Measurements from ENCODE around the gene ENG. TPM values are rescaled to one million over a fixed set of nuclear protein-coding genes. Genes with fewer than 3 reads are reported as not detected.
A peak's percentile ranks its signal among the peaks of the same experiment; 100 is the strongest.

ENG gene
- total and polyA plus RNA-seq, 2 of the 4 experiments (the other 2 are of a cell fraction): 3.6 to 83.3 TPM

DNA sequence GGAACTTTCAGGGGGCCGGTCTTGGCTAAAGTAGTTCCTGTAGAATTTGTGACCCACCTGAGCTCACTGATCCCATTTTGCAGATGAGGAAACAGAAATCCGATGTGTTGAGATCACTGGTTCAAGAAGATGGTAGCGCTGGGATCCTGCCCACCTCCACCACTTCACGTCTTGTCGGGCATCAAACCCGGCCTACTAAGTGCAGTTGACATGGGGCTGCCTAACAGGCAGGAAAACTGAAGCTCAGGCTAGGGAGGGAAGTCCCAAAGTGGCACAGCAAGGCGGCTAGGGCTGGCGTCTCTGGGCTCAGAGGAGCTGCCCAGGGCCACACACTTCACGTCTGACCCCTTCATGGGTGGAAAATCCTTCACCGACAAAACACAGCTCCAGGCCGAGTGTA lies 502 bp upstream of the ENG start:
- BruUV-seq (replicated peaks): no TSS peak
- H3K4ac ChIP-seq (ENCODE audit: low read depth, low read length): peak overlapping the region; percentile 81
- H3K9me1 ChIP-seq (ENCODE audit: insufficient read depth, low read length): peaks cover 12% of the 10 kb centered on the region
- peak overlapping the region; percentile 44 for H3K18ac ChIP-seq (ENCODE audit: low read depth, low read length)
- H3K79me1 ChIP-seq (ENCODE audit: low read depth in 1 of 2, low read length in 2 of 2): peaks cover 5 to 40% of the 10 kb centered on the region in 2 experiments; a peak in 3 of 4 replicates
- H3K4me2 ChIP-seq (ENCODE audit: low read depth, low read length): peak overlapping the region; percentile 10; the same call in 1 of the 2 replicates
- H2BK120ac ChIP-seq (ENCODE audit: low read depth, low read length): peak overlapping the region; percentile 86
- H3K9me3 ChIP-seq (ENCODE audit: control insufficient read depth, insufficient read depth, low read length): 0 out of 2 replicates have a peak, but pooled peaks cover under 1% of the 10 kb centered on the region
- H4K8ac ChIP-seq (ENCODE audit: low read depth in 2 of 2, low read length in 2 of 2): peak overlapping the region; percentile 92 to 95
- intact Hi-C loops (cut with micrococcal nuclease) (loop anchor here (5.0 kb wide), 1 partner anchor 53 kb away; the partner anchor contains the start of gene FPGS), dilution Hi-C loops (cut with HindIII; ENCODE audit: low sequenced_read_pairs, unreplicated experiment) (no loop called here), in situ Hi-C loops (cut with MboI; ENCODE audit: low sequenced_read_pairs) (no loop called here)
- H2BK5ac ChIP-seq (ENCODE audit: low read depth, low read length, poor library complexity, severe bottlenecking): peak overlapping the region; percentile 61
- no peak for TF ChIP-seq NFE2L2 (IDR thresholded peaks at IDR 0.05; ENCODE audit: low read depth, low read length)
- TF ChIP-seq CHD1 (IDR thresholded peaks at IDR 0.05; ENCODE audit: low read depth, low read length): no peak
- no peak for TF ChIP-seq POLR2A (IDR thresholded peaks at IDR 0.05; ENCODE audit: low read depth, low read length)
- no peak for TF ChIP-seq RFX5 (IDR thresholded peaks at IDR 0.05; ENCODE audit: low read depth, low read length)
- TF ChIP-seq RCOR1 (IDR thresholded peaks at IDR 0.05; ENCODE audit: insufficient replicate concordance, low read length): no peak
- no peak for TF ChIP-seq MXI1 (IDR thresholded peaks at IDR 0.05; ENCODE audit: borderline replicate concordance, low read depth, low read length)
- no peak for TF ChIP-seq CEBPB (IDR thresholded peaks at IDR 0.05; ENCODE audit: low read depth, low read length)
- TF ChIP-seq, protein P1, sequence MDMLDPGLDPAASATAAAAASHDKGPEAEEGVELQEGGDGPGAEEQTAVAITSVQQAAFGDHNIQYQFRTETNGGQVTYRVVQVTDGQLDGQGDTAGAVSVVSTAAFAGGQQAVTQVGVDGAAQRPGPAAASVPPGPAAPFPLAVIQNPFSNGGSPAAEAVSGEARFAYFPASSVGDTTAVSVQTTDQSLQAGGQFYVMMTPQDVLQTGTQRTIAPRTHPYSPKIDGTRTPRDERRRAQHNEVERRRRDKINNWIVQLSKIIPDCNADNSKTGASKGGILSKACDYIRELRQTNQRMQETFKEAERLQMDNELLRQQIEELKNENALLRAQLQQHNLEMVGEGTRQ (IDR thresholded peaks at IDR 0.05; ENCODE audit: low read depth, low read length): no peak
- TF ChIP-seq, protein P2, sequence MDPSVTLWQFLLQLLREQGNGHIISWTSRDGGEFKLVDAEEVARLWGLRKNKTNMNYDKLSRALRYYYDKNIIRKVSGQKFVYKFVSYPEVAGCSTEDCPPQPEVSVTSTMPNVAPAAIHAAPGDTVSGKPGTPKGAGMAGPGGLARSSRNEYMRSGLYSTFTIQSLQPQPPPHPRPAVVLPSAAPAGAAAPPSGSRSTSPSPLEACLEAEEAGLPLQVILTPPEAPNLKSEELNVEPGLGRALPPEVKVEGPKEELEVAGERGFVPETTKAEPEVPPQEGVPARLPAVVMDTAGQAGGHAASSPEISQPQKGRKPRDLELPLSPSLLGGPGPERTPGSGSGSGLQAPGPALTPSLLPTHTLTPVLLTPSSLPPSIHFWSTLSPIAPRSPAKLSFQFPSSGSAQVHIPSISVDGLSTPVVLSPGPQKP (IDR thresholded peaks at IDR 0.05; ENCODE audit: borderline replicate concordance, low read depth, low read length): no peak
- no peak for TF ChIP-seq SMC3 (IDR thresholded peaks at IDR 0.05; ENCODE audit: low read depth, low read length)
- TF ChIP-seq BHLHE40 (IDR thresholded peaks at IDR 0.05; ENCODE audit: low read depth, low read length): no peak
- TF ChIP-seq FOS (IDR thresholded peaks at IDR 0.05; ENCODE audit: low read depth, low read length): no peak
- no peak for TF ChIP-seq RAD21 (IDR thresholded peaks at IDR 0.05; ENCODE audit: low read length)
- TF ChIP-seq MAZ (IDR thresholded peaks at IDR 0.05; ENCODE audit: borderline replicate concordance, low read depth, low read length): no peak
- TF ChIP-seq, protein P3, sequence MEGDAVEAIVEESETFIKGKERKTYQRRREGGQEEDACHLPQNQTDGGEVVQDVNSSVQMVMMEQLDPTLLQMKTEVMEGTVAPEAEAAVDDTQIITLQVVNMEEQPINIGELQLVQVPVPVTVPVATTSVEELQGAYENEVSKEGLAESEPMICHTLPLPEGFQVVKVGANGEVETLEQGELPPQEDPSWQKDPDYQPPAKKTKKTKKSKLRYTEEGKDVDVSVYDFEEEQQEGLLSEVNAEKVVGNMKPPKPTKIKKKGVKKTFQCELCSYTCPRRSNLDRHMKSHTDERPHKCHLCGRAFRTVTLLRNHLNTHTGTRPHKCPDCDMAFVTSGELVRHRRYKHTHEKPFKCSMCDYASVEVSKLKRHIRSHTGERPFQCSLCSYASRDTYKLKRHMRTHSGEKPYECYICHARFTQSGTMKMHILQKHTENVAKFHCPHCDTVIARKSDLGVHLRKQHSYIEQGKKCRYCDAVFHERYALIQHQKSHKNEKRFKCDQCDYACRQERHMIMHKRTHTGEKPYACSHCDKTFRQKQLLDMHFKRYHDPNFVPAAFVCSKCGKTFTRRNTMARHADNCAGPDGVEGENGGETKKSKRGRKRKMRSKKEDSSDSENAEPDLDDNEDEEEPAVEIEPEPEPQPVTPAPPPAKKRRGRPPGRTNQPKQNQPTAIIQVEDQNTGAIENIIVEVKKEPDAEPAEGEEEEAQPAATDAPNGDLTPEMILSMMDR (conservative IDR thresholded peaks at IDR 0.05; ENCODE audit: low read depth, low read length): no peak
- no peak for TF ChIP-seq MAFK (IDR thresholded peaks at IDR 0.05; ENCODE audit: low read depth, low read length)
- H2AK5ac ChIP-seq (ENCODE audit: low read depth, low read length): peak overlapping the region; percentile 95
- peak overlapping the region; percentile 76 for H3K27ac ChIP-seq (ENCODE audit: insufficient read depth, low read length)
- ChIA-PET POLR2A (ENCODE audit: unreplicated experiment) (interaction anchor here (1.6 kb wide), 1 partner anchor 17 kb away, joined by 6 read pairs; no protein-coding TSS in a partner anchor), CTCF (no interaction called here)
- WGBS, 2 experiments (ENCODE audit: extremely low coverage in 2 of 2, insufficient read length in 1 of 2): 86% methylated on average over 4 of the region's 11 CpGs; no CpG with 5 or more reads in 1 of the 2 experiments
- H3K27me3 ChIP-seq (ENCODE audit: control insufficient read depth, insufficient read depth, low read length): no peaks in the 10 kb centered on the region
- H3K9ac ChIP-seq (ENCODE audit: low read depth, low read length): peak overlapping the region; percentile 30; the same call in 1 of the 2 replicates
- no peak for ATAC-seq (ENCODE audit: low read depth)
- H2AK9ac ChIP-seq (replicated peaks; ENCODE audit: low read depth, low read length, poor library complexity): peak overlapping the region; percentile 98
- peaks cover 12% of the 10 kb centered on the region for H3K36me3 ChIP-seq (ENCODE audit: control insufficient read depth, insufficient read depth, low read length)
- 0 out of 3 replicates have a peak overlapping the region, but pooled peaks have one; percentile 79 for H2BK15ac ChIP-seq (ENCODE audit: low read depth, low read length)
- H3K14ac ChIP-seq (replicated peaks; ENCODE audit: low read depth, low read length): peak overlapping the region; percentile 85
- peak overlapping the region; percentile 94 for H4K91ac ChIP-seq (ENCODE audit: insufficient read depth, low read depth, low read length)
- 0 out of 2 replicates have a peak, but pooled peaks cover 3% of the 10 kb centered on the region for H4K20me1 ChIP-seq (ENCODE audit: insufficient read depth, low read length)
- DNase-seq: no peak
- no peak overlapping the region for H3K4me3 ChIP-seq (ENCODE audit: insufficient read depth, low read depth, low read length)
- H3K56ac ChIP-seq (ENCODE audit: extremely low read depth, insufficient read depth, low read length): peak overlapping the region; percentile 48
- peak overlapping the region; percentile 64 for H2BK20ac ChIP-seq (ENCODE audit: low read depth, low read length)
- 0 out of 2 replicates have a peak overlapping the region, but pooled peaks have one; percentile 13 for H3K23ac ChIP-seq (ENCODE audit: low read depth, low read length)
- H3K4me1 ChIP-seq (ENCODE audit: control insufficient read depth, insufficient read depth, low read length): peaks cover 11% of the 10 kb centered on the region
- peak overlapping the region; percentile 85 for H4K5ac ChIP-seq (ENCODE audit: low read depth, low read length)
- peak overlapping the region; percentile 65 for H2AFZ ChIP-seq (replicated peaks; ENCODE audit: low read length, poor library complexity)
